Activated CD4-positive, CD25-positive, alpha-beta regulatory T cell treated with anti-CD3 and anti-CD28 coated beads, Interleukin-2, amount 50 U/mL, for 24 hours (primary cell): ENCODE results near the gene KCTD17.
"Not testable (repeated sequence)": the region's sequence is repeated elsewhere in the genome, so short reads cannot be mapped to it uniquely, and the experiment has no call there.

Experiments used
- ATAC-seq, 2 donors: fragments of 150-1000 bp; cut with Tn5 transposase; one replicate each; pipeline ENCODE4 v1.10.0; 2021; ENCODE audit warnings: mild to moderate bottlenecking in 1 of 2, moderate library complexity in 1 of 2

Gene KCTD17

GRCh38 chr22:37062702-37063381, 11.3 kb downstream of the KCTD17 start:
- no peak for ATAC-seq

- no peak for ATAC-seq
These were observed 12.2 kb downstream of the KCTD17 start for GRCh38 chr22:37063431-37064420.

- no peak for ATAC-seq
These were observed 13.0 kb downstream of the KCTD17 start for GRCh38 chr22:37064553-37064952.

GRCh38 chr22:37065180-37065579, 13.6 kb downstream of the KCTD17 start:
- no peak for ATAC-seq

GRCh38 chr22:37065961-37066360, 14.4 kb downstream of the KCTD17 start:
- ATAC-seq: no peak

- ATAC-seq: no peak
These were observed 15.9 kb downstream of the KCTD17 start for GRCh38 chr22:37067428-37067827.

GRCh38 chr22:37068859-37069258, 17.3 kb downstream of the KCTD17 start:
- no peak for ATAC-seq

- ATAC-seq: no peak
These were observed 17.8 kb downstream of the KCTD17 start for GRCh38 chr22:37069319-37069718.

- ATAC-seq: no peak
These were observed 18.2 kb downstream of the KCTD17 start for GRCh38 chr22:37069719-37070118.

- no peak for ATAC-seq
These were observed 18.8 kb downstream of the KCTD17 start for GRCh38 chr22:37070334-37070733.

- ATAC-seq: no peak
These were observed 19.2 kb downstream of the KCTD17 start for GRCh38 chr22:37070744-37071143.

- not testable (repeated sequence) for ATAC-seq
These were observed 20.5 kb downstream of the KCTD17 start for GRCh38 chr22:37071850-37072592.

GRCh38 chr22:37072673-37073072, 21.1 kb downstream of the KCTD17 start:
- ATAC-seq: no peak

- ATAC-seq: no peak
These were observed 23.0 kb downstream of the KCTD17 start for GRCh38 chr22:37074537-37074936.

GRCh38 chr22:37075046-37075445, 23.5 kb downstream of the KCTD17 start:
- ATAC-seq: no peak

- no peak for ATAC-seq
These were observed 24.4 kb downstream of the KCTD17 start for GRCh38 chr22:37075822-37076433.

- ATAC-seq: peak; percentile 24 to 25
These were observed 26.4 kb downstream of the KCTD17 start for GRCh38 chr22:37077802-37078448.

GRCh38 chr22:37079158-37079557, 27.6 kb downstream of the KCTD17 start:
- ATAC-seq: no peak

- peak; percentile 70 to 75 for ATAC-seq
These were observed 28.2 kb downstream of the KCTD17 start for GRCh38 chr22:37079668-37080171.

- ATAC-seq: no peak
These were observed 28.9 kb downstream of the KCTD17 start for GRCh38 chr22:37080438-37080837.

GRCh38 chr22:37080838-37081237, 29.3 kb downstream of the KCTD17 start:
- no peak for ATAC-seq
